ENCODE measurements around the gene NUCB1. TPM values are rescaled to one million over a fixed set of nuclear protein-coding genes. Genes with fewer than 3 reads are reported as not detected.
A peak's percentile ranks its signal among the peaks of the same experiment; 100 is the strongest.

NUCB1 gene
- total RNA-seq, 1 experiment from 2014 or later = 102 TPM

DNA sequence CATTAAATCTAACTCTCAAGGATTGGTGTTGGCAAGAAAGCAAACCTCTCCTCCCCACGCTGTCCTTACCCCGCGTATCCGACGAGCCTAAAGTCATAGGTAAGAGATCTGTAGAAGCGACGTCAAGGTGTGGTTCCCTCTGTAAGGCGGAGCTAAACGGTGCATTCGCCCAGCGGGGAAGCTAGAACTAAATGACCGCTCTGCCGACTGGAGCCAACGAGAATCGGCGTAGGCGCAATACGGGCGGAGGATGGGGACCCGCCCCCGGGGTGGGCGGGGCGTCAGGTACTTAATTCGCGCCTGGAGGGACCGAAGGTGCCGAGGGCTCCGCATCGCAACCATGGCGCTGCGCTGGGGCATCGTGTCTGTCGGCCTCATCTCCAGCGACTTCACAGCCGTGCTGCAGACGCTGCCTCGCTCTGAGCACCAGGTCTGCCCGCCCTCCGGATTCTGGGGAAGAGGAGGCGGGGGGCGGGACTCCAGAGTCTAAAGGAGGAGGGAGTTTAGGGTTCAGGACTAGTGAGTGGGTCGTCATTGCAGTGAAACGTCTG, 33.3 kb downstream of the NUCB1 start, which contains the start of gene DHDH:
TSS of gene DHDH (plus strand) at position 318 of the 551 bp plus-strand sequence. CDS start at position 341, 23 bp downstream.
- no peaks in the 10 kb centered on the region for H3K36me3 ChIP-seq (ENCODE audit: control insufficient read depth, insufficient read depth, low read length)
- H3K27ac ChIP-seq (ENCODE audit: low read length) = 0 out of 2 replicates have a peak within 1 kb of the TSS, but pooled peaks have one; percentile 15
- ChIA-PET POLR2A (no interaction called here), CTCF (interaction anchor here (1.3 kb wide), 1 partner anchor 37 kb away, joined by 6 read pairs; no protein-coding TSS in a partner anchor)
- intact Hi-C loops (cut with micrococcal nuclease; ENCODE audit: unreplicated experiment) = no loop called here
- no peaks in the 10 kb centered on the region for H3K9me3 ChIP-seq (ENCODE audit: control insufficient read depth, insufficient read depth, low read depth, low read length)
- DNase-seq (ENCODE audit: low read depth, low spot score) (peak; percentile 33), ATAC-seq (peak; percentile 93)
- in situ Hi-C loops (cut with HindIII; ENCODE audit: low pct_unique_long_range_greater_than_20kb, low sequenced_read_pairs) = no loop called here
- TF ChIP-seq TCF7L2 (IDR thresholded peaks at IDR 0.05; ENCODE audit: low read depth, low read length) = no peak
- TF ChIP-seq, protein P1, sequence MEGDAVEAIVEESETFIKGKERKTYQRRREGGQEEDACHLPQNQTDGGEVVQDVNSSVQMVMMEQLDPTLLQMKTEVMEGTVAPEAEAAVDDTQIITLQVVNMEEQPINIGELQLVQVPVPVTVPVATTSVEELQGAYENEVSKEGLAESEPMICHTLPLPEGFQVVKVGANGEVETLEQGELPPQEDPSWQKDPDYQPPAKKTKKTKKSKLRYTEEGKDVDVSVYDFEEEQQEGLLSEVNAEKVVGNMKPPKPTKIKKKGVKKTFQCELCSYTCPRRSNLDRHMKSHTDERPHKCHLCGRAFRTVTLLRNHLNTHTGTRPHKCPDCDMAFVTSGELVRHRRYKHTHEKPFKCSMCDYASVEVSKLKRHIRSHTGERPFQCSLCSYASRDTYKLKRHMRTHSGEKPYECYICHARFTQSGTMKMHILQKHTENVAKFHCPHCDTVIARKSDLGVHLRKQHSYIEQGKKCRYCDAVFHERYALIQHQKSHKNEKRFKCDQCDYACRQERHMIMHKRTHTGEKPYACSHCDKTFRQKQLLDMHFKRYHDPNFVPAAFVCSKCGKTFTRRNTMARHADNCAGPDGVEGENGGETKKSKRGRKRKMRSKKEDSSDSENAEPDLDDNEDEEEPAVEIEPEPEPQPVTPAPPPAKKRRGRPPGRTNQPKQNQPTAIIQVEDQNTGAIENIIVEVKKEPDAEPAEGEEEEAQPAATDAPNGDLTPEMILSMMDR (IDR thresholded peaks at IDR 0.05) = no peak
- TF ChIP-seq SIN3A (IDR thresholded peaks at IDR 0.05; ENCODE audit: borderline replicate concordance, insufficient read depth, low read depth, low read length) = no peak
- no peak for TF ChIP-seq POLR2AphosphoS5 (IDR thresholded peaks at IDR 0.05; ENCODE audit: low read depth, low read length)
- TF ChIP-seq, protein P2, sequence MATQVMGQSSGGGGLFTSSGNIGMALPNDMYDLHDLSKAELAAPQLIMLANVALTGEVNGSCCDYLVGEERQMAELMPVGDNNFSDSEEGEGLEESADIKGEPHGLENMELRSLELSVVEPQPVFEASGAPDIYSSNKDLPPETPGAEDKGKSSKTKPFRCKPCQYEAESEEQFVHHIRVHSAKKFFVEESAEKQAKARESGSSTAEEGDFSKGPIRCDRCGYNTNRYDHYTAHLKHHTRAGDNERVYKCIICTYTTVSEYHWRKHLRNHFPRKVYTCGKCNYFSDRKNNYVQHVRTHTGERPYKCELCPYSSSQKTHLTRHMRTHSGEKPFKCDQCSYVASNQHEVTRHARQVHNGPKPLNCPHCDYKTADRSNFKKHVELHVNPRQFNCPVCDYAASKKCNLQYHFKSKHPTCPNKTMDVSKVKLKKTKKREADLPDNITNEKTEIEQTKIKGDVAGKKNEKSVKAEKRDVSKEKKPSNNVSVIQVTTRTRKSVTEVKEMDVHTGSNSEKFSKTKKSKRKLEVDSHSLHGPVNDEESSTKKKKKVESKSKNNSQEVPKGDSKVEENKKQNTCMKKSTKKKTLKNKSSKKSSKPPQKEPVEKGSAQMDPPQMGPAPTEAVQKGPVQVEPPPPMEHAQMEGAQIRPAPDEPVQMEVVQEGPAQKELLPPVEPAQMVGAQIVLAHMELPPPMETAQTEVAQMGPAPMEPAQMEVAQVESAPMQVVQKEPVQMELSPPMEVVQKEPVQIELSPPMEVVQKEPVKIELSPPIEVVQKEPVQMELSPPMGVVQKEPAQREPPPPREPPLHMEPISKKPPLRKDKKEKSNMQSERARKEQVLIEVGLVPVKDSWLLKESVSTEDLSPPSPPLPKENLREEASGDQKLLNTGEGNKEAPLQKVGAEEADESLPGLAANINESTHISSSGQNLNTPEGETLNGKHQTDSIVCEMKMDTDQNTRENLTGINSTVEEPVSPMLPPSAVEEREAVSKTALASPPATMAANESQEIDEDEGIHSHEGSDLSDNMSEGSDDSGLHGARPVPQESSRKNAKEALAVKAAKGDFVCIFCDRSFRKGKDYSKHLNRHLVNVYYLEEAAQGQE (IDR thresholded peaks at IDR 0.05; ENCODE audit: insufficient read depth in 1 of 2, low read depth in 2 of 2, low read length in 1 of 2) = no peak
- H3K4me1 ChIP-seq (ENCODE audit: control insufficient read depth, insufficient read depth, low read length) = no peaks in the 10 kb centered on the region
- H3K27me3 ChIP-seq (ENCODE audit: control insufficient read depth, insufficient read depth, low read length) = no peaks in the 10 kb centered on the region
- no TSS peak for BruUV-seq (replicated peaks)
- H3K4me3 ChIP-seq (ENCODE audit: low read depth in 2 of 2, low read length in 2 of 2) = peak within 1 kb of the TSS; percentile 48 to 65

DNA sequence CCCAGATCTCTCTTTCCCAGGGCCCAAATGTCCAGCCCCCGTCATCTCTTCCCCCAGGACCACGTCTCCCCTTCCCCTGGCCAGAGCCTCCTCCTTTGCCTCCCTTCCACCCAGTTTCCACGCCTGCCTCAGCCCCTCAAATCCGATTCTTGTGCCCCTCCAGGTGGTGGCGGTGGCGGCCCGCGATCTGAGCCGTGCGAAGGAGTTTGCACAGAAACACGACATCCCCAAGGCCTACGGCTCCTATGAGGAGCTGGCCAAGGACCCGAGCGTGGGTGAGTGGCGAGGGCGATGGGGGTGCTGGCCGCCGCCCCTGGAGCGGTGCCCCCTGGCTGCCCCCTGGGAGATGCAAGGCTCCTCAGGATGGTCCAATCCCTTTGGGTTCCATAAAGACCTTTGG, 34.7 kb downstream of the NUCB1 start:
- in situ Hi-C loops (cut with HindIII; ENCODE audit: low pct_unique_long_range_greater_than_20kb, low sequenced_read_pairs) = no loop called here
- H3K36me3 ChIP-seq (ENCODE audit: control insufficient read depth, insufficient read depth, low read length) = no peaks in the 10 kb centered on the region
- ATAC-seq (peak; percentile 87), DNase-seq (ENCODE audit: low read depth, low spot score) (no peak)
- intact Hi-C loops (cut with micrococcal nuclease; ENCODE audit: unreplicated experiment) = no loop called here
- ChIA-PET CTCF (interaction anchor here (0.6 to 1.3 kb wide), 2 partner anchors 9 to 35 kb away, joined by 7 to 10 read pairs; no protein-coding TSS in a partner anchor), POLR2A (no interaction called here)
- no peaks in the 10 kb centered on the region for H3K9me3 ChIP-seq (ENCODE audit: control insufficient read depth, insufficient read depth, low read depth, low read length)
- H3K27me3 ChIP-seq (ENCODE audit: control insufficient read depth, insufficient read depth, low read length) = no peaks in the 10 kb centered on the region
- no peaks in the 10 kb centered on the region for H3K4me1 ChIP-seq (ENCODE audit: control insufficient read depth, insufficient read depth, low read length)
- no peak overlapping the region for H3K4me3 ChIP-seq (ENCODE audit: low read depth in 2 of 2, low read length in 2 of 2)
- TF ChIP-seq, protein P2 (IDR thresholded peaks at IDR 0.05; ENCODE audit: insufficient read depth in 1 of 2, low read depth in 2 of 2, low read length in 1 of 2) = no peak
- TF ChIP-seq SIN3A (IDR thresholded peaks at IDR 0.05; ENCODE audit: borderline replicate concordance, insufficient read depth, low read depth, low read length) = no peak
- no peak overlapping the region for H3K27ac ChIP-seq (ENCODE audit: low read length)
- no TSS peak for BruUV-seq (replicated peaks)

Data from Panc1 (cell line).